Neural progenitor cell (in vitro differentiated cells): ENCODE results near the gene VPS33A.

ENCODE experiments used
- EZH2 ChIP-seq: fragments of 200-600 bp; sonication (generic); IDR thresholded peaks from 2 replicates; pipeline ENCODE4 v1.6.1; 2017; ENCODE audit warnings: antibody characterized with exemption, mild to moderate bottlenecking, moderate library complexity
- EZH2phosphoT487 ChIP-seq: fragments of 200-600 bp; sonication (generic); IDR thresholded peaks from 2 replicates; pipeline ENCODE4 v1.6.1; 2017; ENCODE audit warnings: antibody characterized with exemption
- TF ChIP-seq, protein P1 (sequence below): fragments of 200-600 bp; sonication (generic); IDR thresholded peaks from 2 replicates; pipeline ENCODE4 v1.5.1; 2017; ENCODE audit warnings: antibody characterized with exemption, mild to moderate bottlenecking

DNA sequence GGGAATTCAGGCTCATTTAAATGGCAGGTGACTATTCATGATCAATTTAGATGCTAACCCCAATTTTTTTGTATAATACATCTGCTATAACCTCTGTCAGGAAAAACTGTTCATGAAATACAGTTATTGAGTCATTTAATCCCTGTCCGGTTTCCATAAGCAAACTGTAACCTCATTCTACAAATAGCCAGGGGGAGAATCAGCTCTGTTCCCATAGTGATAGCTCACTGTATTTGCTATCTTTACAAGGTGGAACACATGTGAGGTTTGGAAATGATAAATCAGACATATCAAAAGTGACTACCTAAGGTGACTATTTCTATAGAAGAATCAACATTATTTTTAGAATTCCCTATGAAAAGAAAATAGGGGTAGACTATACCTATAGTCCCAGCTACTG lies 38.6 kb upstream of the VPS33A start:
- TF ChIP-seq, protein P1, sequence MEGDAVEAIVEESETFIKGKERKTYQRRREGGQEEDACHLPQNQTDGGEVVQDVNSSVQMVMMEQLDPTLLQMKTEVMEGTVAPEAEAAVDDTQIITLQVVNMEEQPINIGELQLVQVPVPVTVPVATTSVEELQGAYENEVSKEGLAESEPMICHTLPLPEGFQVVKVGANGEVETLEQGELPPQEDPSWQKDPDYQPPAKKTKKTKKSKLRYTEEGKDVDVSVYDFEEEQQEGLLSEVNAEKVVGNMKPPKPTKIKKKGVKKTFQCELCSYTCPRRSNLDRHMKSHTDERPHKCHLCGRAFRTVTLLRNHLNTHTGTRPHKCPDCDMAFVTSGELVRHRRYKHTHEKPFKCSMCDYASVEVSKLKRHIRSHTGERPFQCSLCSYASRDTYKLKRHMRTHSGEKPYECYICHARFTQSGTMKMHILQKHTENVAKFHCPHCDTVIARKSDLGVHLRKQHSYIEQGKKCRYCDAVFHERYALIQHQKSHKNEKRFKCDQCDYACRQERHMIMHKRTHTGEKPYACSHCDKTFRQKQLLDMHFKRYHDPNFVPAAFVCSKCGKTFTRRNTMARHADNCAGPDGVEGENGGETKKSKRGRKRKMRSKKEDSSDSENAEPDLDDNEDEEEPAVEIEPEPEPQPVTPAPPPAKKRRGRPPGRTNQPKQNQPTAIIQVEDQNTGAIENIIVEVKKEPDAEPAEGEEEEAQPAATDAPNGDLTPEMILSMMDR, result no peak
- TF ChIP-seq EZH2, result no peak
- TF ChIP-seq EZH2phosphoT487, result no peak
